K562 (cell line): ENCODE results near the gene SLC25A28.

Experiments used
- HDAC6 ChIP-seq: IDR thresholded peaks from 2 replicates; pipeline ENCODE4 v1.6.1; 2012; ENCODE audit warnings: low read depth, mild to moderate bottlenecking, control low read depth, inconsistent platforms, low read length, moderate library complexity
- MAX ChIP-seq: sonication (generic); formaldehyde crosslinking; IDR thresholded peaks from 2 replicates; pipeline ENCODE4 v1.9.0; 2022; ENCODE audit warnings: mild to moderate bottlenecking, missing genetic modification reagents
- SRF ChIP-seq, 2 experiments: fragments of 250-450, 450-650 bp in 1 of 2; sonication (Bioruptor Pico) in 1 of 2; sonication (generic) in 1 of 2; formaldehyde crosslinking; IDR thresholded peaks; 2 replicates each; pipeline versions ENCODE4 v1.5.0 to v1.5.1; 2020 to 2022; ENCODE audit warnings: mild to moderate bottlenecking in 1 of 2, missing genetic modification reagents in 1 of 2
- TCF7L2 ChIP-seq: fragments of 150-350 bp; IDR thresholded peaks from 2 replicates; pipeline ENCODE4 v1.6.1; 2016; ENCODE audit warnings: low read depth, mild to moderate bottlenecking, low read length, moderate library complexity
- ZNF785 ChIP-seq: fragments of 250-450 bp; sonication (Bioruptor Pico); IDR thresholded peaks from 2 replicates; pipeline ENCODE4 v1.4.0; 2020; ENCODE audit warnings: mild to moderate bottlenecking

- TF ChIP-seq MAX (CRISPR knock-in tag), result no peak
- TF ChIP-seq ZNF785 (CRISPR knock-in tag), result no peak
- TF ChIP-seq TCF7L2, result no peak
- no peak for TF ChIP-seq HDAC6
- no peak for TF ChIP-seq SRF (CRISPR knock-in tag; IDR thresholded peaks at IDR 0.05)
Measured at GRCh38 chr10:99595770-99596465, 24.3 kb downstream of the SLC25A28 start.
